HG03060 (cell line): ENCODE measurements around the gene PHKA1.
"Not testable (repeated sequence)": the region's sequence is repeated elsewhere in the genome, so short reads cannot be mapped to it uniquely, and the experiment has no call there.

Experiments used
- ATAC-seq: cut with Tn5 transposase; IDR thresholded peaks from one replicate; pipeline ENCODE4 v1.9.1; 2021; ENCODE audit warnings: low read depth, moderate number of reproducible peaks; ENCODE audit not compliant: unreplicated experiment

PHKA1 gene

GRCh38 chrX:72576141-72576894 lies 137.8 kb downstream of the PHKA1 start:
- ATAC-seq = no peak

- ATAC-seq = peak; percentile 14
Observed at GRCh38 chrX:72573158-72573511, 141.0 kb downstream of the PHKA1 start.

GRCh38 chrX:72572248-72573157 lies 141.6 kb downstream of the PHKA1 start, which contains the start of gene HDAC8:
Gene HDAC8 (minus strand): TSS chrX:72572843. CDS start chrX:72572761, 82 bp downstream.
- peak; percentile 91 for ATAC-seq

- ATAC-seq = no peak
Observed at GRCh38 chrX:72569786-72570185, 144.3 kb downstream of the PHKA1 start.

- ATAC-seq = no peak
Observed at GRCh38 chrX:72568406-72569092, 145.6 kb downstream of the PHKA1 start.

- ATAC-seq = no peak
Observed at GRCh38 chrX:72566448-72566847, 147.7 kb downstream of the PHKA1 start.

- not testable (repeated sequence) for ATAC-seq
Observed at GRCh38 chrX:72559655-72560054, 154.5 kb downstream of the PHKA1 start.

- no peak for ATAC-seq
Observed at GRCh38 chrX:72554448-72555140, 159.5 kb downstream of the PHKA1 start.

GRCh38 chrX:72552443-72552842 lies 161.7 kb downstream of the PHKA1 start:
- not testable (repeated sequence) for ATAC-seq

GRCh38 chrX:72545990-72546389 lies 168.1 kb downstream of the PHKA1 start:
- no peak for ATAC-seq

GRCh38 chrX:72540318-72540717 lies 173.8 kb downstream of the PHKA1 start:
- ATAC-seq = no peak

- ATAC-seq = no peak
Observed at GRCh38 chrX:72539822-72540221, 174.3 kb downstream of the PHKA1 start.

- no peak for ATAC-seq
Observed at GRCh38 chrX:72536542-72536941, 177.6 kb downstream of the PHKA1 start.

- no peak for ATAC-seq
Observed at GRCh38 chrX:72532366-72532765, 181.7 kb downstream of the PHKA1 start.
